GM19455 (cell line): Measurements from ENCODE around the gene ERBB4.
"Not testable (repeated sequence)": the region's sequence is repeated elsewhere in the genome, so short reads cannot be mapped to it uniquely, and the experiment has no call there.

Experiments
- ATAC-seq: cut with Tn5 transposase; IDR thresholded peaks from one replicate; pipeline ENCODE4 v1.9.1; 2021; ENCODE audit not compliant: unreplicated experiment

ERBB4 gene

DNA sequence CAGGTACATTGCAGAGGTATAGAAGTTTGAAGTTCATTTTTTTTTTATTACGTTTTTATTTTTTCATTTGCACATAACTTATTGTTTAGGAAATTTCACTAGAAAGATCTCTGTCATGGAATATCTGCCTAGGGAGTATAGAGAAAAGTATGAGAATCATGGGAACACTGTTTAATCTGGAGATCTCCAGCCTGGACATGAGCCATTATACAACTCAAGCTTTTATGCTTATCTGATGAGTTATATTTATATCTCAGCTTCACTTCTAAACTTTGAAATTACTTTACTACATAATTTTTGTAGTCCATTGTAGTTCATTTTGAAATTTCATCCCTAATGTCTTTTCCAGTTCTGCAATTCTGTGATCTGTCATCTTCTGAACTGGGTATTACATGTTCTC is 515.6 kb downstream of the ERBB4 start:
- ATAC-seq, result no peak

DNA sequence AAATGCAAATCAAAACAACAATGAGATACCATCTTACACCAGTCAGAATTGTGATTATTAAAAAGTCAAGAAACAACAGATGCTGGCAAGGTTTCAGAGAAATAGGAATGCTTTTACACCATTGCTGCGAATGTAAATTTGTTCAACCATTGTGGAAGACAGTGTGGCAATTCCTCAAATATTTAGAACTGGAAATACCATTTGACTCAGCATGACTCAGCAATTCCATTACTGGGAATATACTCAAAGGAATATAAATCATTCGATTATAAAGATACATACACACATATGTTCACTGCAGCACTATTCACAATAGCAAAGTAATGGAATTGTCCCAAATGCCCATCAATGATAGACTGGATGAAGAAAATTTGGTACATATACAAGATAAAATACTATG is 516.7 kb downstream of the ERBB4 start:
- ATAC-seq, result no peak

DNA sequence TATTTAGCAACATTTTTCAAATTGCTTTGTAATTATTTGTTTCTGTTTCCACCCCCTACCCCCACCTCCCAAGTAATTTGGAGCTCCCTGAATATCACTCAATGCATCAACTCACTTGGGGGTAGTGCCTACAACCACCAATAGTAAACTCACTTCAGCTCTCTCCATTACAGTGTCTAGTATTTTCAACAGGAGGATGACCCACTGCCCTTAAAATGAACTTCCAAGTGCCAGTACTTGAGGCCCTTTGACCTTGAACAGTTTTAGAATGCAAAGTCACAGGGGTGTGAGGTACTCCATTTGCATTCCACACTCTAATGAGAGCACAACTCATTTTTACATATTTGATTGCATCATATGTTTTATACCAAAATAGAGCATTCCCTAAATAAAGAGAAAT is 523.0 kb downstream of the ERBB4 start:
- no peak for ATAC-seq

DNA sequence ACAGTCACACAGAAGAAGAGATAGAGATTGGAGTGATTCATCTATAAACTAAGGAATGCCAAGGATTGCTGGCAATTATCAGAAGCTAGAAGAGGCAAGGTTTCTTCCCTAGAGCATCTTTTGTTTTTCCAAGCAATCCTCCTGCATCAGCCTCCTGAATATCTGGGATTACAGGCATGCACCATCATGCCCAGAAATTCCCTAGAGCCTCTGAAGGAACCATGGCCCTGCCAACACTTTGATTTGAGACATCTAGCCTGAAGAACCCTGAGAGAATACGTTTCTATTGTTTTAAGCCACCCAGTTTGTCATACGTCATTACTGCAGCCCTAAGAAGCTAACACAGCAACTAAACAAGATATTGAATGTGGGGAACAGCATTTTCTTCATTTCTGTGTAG is 525.0 kb downstream of the ERBB4 start:
- no peak for ATAC-seq

DNA sequence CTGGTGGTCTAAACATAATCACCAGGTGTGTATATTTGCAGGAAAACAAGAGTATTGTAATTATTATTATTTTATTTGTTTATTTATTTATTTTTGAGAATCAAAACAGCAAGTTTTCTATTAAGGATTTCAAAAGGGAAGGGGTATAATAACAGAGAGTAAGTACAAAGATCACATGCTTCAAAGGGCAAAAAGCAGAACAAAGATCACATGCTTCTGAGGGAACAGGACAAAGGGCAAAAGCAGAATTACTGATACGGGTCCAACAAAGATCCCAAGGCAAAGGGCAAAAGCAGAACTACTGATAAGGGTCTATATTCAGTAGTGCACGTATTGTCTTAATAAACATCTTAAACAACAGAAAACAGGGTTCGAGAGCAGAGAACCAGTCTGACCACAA is 528.3 kb downstream of the ERBB4 start:
- ATAC-seq, result not testable (repeated sequence)

DNA sequence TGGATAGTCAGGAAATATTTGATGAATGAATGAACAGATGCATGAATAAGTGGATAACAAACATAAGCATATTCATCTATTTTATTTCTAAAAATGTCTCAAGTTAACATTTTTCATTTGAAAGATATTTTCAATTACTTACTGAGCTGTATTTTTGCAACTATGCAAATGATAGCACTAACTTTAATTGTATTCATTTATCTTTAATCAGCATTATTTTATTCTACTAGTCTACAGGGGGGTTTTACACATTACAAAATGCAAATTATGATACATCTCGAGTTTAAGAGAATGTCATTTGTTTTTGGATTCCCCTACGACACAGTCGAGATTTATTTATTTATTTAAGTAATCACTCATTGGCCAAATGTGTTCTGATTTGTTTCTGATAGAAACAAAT is 530.6 kb downstream of the ERBB4 start:
- no peak for ATAC-seq

DNA sequence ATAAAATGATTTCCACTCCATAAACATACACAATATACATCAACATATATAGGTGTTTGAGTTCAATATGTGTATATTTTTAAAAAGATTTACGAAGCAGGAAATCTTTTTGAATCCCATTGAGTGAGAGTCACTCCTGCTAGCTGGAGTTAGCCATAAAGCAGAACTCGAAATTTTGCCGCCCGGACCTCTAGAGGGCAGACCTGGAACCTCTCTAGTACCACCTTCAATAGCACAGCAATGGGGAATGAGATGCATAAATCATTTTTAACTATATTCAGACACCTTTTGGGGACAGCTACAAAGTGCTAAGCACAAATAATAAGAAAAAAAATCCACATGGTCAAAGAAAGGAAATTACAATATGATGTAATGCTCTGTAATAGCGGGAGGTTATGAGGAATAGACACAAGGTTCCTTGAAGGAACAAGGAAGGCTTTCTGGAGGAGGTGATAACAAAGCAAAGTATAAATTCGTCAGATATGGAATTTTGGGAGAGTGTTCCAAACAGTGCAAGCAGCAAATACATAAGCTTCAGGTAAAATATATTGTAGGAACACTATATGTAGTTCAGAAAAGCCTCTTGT is 533.4 kb downstream of the ERBB4 start:
- peak; percentile 70 for ATAC-seq

DNA sequence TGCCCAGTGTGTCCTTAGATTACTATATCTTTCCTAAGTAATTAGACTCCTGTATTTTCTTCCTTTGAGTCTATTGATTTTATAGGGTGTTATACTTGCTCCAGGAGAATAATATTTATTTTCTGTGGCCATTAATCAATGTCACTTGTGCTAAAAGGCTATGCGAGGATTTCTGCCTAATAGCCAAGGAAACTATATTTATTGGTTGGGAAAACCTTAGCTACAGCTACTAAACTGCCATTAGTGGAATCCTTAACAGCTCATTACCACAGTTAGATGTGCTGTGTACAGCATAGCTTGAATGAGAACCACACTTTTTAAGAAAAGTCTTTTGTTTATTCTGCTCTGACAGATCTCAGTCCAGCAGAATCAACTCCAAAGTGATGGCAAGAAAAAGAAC is 537.3 kb downstream of the ERBB4 start:
- no peak for ATAC-seq

DNA sequence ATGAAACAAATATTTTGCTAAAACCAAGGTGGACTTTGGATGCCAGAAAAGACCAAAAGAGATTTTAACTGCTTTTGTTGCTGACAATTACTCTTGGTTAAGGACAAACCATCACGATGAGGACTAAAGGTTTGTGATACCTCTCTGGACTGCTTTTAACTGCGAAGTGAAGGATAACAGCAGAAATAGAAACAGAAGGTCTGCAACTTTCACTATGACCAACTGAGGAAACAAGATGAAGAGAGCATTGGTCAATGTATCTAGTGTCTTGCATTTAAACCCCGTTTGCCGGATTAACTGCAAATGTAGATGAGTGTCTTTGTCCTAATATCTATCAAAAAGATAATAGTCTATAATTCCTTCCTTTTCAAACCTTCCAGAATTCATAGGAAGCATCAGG is 541.7 kb downstream of the ERBB4 start:
- ATAC-seq, result no peak

DNA sequence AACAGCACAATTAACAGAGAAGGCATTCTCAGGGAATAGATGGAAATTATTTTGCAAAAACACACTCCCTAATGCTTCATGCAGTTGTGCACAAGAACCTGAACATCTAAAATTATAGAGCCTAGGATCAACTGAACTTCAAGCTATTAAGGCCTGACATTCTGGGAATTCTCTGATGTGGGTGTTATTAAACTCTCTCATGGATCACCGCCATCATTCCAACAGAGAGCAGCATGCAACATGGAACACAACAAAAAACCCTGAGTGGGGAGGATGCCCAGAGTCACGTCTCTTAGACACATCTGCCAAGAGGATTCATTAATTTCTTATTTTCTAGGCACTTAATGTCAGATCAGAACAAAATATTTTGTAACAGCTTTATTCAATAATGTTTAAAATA is 543.8 kb downstream of the ERBB4 start:
- no peak for ATAC-seq

DNA sequence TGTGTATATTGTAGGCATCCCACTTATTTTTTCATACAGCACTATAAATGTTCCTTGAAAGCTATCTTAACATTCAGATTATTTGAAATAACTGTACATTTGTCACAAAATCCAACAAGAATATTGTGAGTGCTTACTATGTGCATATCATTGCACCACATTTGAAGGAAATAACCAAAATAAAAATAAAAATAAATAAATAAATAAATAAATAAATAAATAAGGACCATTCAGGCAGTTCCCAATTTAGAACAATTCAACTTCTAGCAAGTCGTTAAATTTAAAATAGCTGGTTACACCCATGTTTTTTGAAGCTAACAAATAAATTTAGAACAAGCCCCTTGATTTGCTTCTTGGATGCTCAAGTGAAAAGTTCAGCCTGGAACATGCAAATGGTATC is 548.3 kb downstream of the ERBB4 start:
- no peak for ATAC-seq

DNA sequence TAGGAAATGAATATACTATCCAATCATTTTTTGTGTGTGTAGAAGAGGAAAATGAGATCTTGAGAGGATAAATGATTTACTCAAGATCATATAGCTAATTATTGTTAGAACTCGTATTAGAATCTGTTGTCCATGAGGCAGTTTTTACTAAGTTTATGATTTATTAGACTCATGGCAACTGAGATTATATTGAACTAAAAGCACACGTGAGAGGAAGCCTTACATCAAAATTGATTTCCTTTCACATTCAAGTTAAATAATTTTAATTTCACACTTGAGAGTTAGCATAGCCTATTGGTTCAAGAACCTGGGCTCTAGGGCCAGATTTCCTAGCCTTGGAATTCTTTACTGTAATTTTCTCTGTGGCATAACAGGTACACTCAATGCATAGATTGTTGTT is 552.3 kb downstream of the ERBB4 start:
- no peak for ATAC-seq

DNA sequence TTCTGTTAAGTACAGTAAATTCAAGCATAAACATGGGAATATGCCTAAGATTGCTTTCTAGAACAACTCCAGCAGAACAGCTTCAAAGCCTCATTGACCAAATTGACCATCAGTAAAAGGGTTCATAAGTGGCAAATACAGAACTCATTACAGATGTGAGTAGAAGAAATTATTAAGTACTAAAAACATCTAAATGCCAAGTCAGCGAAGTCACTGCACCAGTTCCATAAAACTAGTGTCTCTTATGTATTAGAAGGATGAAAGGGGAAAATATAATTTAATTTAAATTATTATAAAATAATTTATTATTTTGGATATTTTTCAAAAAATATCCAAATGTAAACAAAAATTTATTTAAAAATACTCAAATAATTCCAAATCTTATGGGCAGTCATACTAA is 553.2 kb downstream of the ERBB4 start:
- ATAC-seq, result no peak

DNA sequence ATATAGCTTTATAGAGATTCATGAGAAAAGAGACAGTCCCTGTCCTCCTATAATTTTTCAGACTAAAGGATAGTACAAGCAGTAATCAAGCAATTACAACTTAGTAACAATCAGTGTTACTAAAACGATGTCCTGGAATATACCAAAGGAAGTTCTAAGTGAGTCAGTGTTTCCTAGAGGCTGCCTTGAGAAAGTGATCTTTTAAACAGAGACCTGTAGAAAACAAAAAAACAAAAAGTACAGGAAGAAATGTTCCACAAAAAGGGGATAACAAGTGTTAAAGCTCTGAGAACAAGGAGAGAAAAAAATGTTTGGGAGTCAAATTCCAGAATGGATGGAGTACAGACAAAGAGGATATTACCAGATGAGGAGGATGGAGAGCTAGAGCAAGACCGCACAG is 556.4 kb downstream of the ERBB4 start:
- ATAC-seq, result no peak

DNA sequence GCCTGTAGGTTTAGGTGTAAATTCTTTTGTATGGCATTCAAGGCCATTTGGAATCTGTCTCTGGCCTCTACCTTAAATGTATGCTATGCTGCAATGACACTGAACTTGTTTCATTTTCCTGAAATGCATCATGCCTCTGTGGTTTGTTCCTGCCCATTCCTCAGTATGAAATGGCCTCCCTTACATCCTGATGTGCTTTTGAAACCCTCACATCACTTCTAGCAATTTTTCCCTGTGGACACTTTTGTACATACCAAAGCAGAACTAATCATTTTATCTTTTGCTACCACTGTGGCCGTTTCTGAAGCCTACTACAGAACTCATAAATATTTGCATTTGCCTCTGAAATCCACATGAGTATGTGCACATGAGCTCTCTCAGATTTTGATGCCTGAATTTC is 557.2 kb downstream of the ERBB4 start:
- no peak for ATAC-seq

DNA sequence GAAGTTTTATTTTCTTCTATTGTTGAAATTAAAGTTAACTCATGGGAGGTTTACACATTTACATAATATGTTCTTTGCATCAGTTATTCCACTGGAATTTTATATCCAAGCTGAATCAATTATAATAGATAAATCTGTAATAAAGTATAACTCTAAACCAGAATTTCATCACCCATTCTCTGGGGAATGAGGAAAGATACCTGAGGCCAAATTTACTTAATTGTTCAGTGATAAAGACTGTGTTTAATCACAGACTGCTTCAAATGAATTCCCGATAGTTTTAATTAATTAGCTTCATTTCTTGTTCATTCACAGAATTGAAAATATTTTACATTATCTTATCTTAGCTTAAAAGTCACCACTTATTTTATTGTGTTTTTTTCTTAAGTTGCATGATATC is 562.5 kb downstream of the ERBB4 start:
- no peak for ATAC-seq

DNA sequence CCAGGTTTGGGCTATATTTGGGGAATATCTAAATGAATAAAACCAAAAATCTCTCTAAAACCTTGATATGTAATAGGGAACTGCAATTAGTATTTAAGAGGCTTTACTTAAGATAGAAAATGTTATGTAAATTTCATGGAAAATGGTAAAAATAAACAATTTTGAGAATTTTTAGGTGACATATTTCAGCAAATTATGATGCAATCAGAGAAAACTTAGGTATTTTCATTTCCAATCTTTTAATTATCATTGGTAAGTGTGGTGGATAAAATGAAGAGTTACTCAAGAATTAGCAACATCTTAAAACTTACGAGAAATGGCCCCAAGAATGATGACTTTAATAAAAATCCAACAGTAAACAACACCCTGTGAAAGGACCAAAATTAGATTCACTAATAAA is 571.4 kb downstream of the ERBB4 start:
- no peak for ATAC-seq

DNA sequence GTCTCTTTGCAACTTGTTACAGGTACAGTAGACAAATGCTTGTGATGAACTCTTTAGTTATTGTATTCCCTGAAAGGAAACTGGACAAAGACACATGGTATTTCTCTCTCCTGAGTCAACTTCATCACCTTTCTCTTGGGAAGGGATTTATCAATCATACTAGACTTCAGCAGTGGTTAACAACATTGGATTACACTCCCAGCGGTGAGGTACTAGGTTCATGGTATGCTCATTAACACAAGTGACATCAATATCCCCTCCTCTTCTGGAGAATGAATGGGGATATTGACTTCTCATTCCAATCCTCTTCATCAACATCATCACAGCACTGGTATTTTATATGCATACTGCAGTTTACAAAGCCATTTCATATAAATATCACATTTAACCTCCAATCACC is 574.6 kb downstream of the ERBB4 start:
- no peak for ATAC-seq

DNA sequence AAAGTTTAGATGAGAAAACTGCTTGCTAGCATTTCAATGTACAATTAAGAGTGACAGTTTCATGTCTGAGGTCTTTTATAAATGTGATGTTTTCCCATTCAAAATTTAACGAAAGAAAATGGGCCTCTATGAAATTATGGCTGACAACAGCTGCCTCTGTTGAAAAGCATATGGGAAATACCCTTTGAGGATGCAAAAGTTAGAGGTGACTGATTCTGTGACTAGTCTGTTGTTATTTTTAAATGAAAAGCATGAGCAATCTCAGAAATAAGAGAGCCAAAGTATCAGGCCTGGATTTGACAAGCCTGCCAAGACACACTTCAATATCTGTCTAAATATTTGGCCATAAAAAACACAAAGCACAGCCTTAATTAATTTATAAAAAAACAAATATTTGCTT is 580.8 kb downstream of the ERBB4 start:
- ATAC-seq, result peak; percentile 97

DNA sequence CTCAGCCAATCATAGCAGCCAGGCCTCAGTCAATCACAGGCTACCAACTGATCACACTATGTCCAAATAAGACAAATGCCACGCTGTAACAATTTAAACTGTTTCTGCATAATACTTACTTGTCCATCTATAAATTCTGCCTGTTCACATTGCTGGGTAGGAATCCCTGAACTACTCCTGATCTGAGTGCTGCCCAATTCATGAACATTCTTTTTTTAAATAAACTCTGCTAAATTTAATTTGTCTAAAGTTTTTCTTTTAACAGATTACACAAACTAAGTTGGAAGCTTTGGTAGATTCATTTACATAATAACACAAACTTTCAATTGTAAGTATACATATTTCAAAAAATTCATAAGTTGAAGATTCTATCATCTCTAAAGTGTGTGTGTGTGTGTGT is 583.0 kb downstream of the ERBB4 start:
- no peak for ATAC-seq

DNA sequence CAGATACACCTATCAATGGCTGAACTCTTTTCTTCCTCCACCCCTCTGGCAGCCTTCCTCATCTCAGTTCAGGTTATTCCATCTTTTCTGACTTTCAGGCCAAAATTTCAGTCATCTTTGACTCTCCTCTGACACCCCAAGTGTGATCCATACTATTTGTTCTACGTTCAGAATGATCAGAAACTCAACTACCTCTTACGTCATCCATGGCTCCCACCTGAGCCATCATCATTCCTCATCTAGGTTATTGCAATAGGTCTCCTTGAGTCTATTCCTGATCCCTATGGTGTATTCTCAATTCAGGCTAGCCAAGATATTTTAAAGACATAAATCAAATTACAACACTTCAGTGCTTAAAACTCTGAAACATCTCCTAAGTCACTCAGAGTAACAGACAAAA is 589.7 kb downstream of the ERBB4 start:
- ATAC-seq, result no peak

DNA sequence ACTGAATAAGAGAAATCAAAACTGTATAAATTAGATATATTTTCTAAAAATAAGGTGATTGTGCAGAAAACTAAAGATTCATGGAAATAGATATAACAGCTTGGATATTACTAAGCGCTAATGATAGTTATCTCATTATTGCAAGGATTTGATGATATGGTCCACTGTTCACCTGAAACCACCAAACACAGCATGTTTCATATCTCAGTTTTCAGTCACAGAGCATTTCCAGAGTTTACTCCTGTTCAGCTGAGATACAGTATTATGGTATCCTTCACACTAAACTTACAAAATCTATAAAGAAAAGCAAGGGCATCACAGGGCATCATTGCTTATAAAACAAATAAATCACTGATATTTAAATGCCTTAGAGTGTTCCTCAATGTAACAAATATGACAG is 591.6 kb downstream of the ERBB4 start:
- ATAC-seq, result no peak

DNA sequence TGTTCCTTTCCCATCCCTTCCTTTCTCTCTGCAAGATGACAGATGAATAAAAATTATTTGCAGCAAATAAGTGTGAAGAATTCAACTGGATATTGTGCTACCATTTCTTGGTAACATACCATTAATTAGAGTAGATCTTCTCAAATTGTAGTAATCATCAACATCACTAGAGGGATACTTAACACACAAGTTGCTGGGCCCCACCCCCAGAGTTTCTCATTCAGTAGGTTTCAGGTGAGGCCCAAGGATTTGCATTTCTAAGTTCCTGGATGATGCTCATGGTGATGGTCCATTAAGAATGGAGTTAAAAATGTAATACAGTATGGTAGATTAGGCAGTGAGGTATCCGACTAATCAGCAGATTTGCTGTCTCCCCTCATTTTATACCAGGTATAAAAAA is 594.0 kb downstream of the ERBB4 start:
- no peak for ATAC-seq

DNA sequence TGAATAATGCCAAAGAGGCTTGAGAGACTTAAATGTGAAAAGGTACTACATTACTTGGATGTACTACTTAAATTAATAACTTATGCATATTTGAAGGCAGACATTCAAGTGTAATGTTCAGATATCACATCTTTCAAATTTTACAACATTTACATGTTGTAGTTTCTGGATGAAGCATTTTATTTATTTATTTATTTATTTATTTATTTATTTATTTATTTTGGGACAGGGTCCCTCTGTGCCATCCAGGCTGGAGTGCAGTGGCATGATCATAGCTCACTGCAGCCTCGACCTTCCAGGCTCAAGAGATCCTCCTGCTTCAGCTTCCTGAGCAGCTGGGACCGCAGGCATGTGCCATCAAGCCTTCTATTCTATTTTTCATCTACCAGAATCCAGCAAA is 596.4 kb downstream of the ERBB4 start:
- no peak for ATAC-seq
